GM12878 (cell line): ENCODE data around the gene ZFYVE21. TPM values are rescaled to one million over a fixed set of nuclear protein-coding genes. Genes with fewer than 3 reads are reported as not detected.

Experiments
- ATAC-seq: fragments of 200-7000 bp; cut with Tn5 transposase; 3 replicates; pipeline ENCODE4 v1.9.1; 2020; ENCODE audit warnings: mild to moderate bottlenecking, moderate library complexity
- BruUV-seq: library from RNA; stranded (reverse); fragments of 400-500 nt; replicated peaks from 2 replicates; lab custom pipeline; 2021; lab: Mats Ljungman, UMichigan
- CTCF ChIA-PET: fragments of 300-600 bp; sonication (Branson Sonifier 250); formaldehyde crosslinking; extraction: SDS; loops from one replicate; lab custom pipeline; 2021; ENCODE audit warnings: inconsistent platforms; lab: Yijun Ruan, JAX
- POLR2A ChIA-PET: fragments of 350-600 bp; formaldehyde crosslinking; extraction: SDS; loops from one replicate; lab custom pipeline; 2021; ENCODE audit warnings: inconsistent platforms; lab: Charles Lee
- RAD21 ChIA-PET: fragments of 300-600 bp; sonication (Branson Sonifier 250); formaldehyde crosslinking; loops from one replicate; lab custom pipeline; 2023; ENCODE audit warnings: antibody characterized with exemption; ENCODE audit not compliant: unreplicated experiment; lab: Charles Lee
- SMC1A ChIA-PET: fragments of 300-600 bp; sonication (Branson Sonifier 250); formaldehyde crosslinking; loops from one replicate; lab custom pipeline; 2023; ENCODE audit not compliant: unreplicated experiment, uncharacterized antibody; lab: Charles Lee
- DNase-seq: peaks from one replicate; pipeline ENCODE4 v3.0.0-alpha.2; 2011; ENCODE audit warnings: low read depth, low spot score
- FAIRE-seq: peaks from 3 replicates; lab custom pipeline; 2011; peaks lifted over from hg19 to GRCh38; lab: Jason Lieb, UNC
- H2AFZ ChIP-seq: 2 replicates; pipeline ENCODE4 v1.6.0; 2011; ENCODE audit warnings: low read depth, low read length, control low read depth; ENCODE audit not compliant: control insufficient read depth
- H3K27ac ChIP-seq: 2 replicates; pipeline ENCODE4 v1.5.1; 2011; ENCODE audit warnings: control low read depth; ENCODE audit not compliant: control insufficient read depth, insufficient read depth
- H3K27me3 ChIP-seq, 2 experiments: replicated peaks in 1 of 2; 2 replicates each; pipeline versions ENCODE4 v1.6.0 to v1.6.1; 2011; ENCODE audit warnings: low read length in 1 of 2; ENCODE audit not compliant: control insufficient read depth in 2 of 2, insufficient read depth in 2 of 2
- H3K36me3 ChIP-seq, 2 experiments: 2 replicates each; pipeline ENCODE4 v1.5.1; 2011; ENCODE audit warnings: low read length in 1 of 2; ENCODE audit not compliant: control insufficient read depth in 2 of 2, insufficient read depth in 2 of 2
- H3K4me1 ChIP-seq: 2 replicates; pipeline ENCODE4 v1.6.1; 2011; ENCODE audit warnings: mild to moderate bottlenecking, low read length, moderate library complexity, mixed read lengths; ENCODE audit not compliant: control insufficient read depth, insufficient read depth
- H3K4me2 ChIP-seq: 2 replicates; pipeline ENCODE4 v1.6.0; 2011; ENCODE audit warnings: control low read depth; ENCODE audit not compliant: control insufficient read depth, insufficient read depth
- H3K4me3 ChIP-seq: fragments of 200-600 bp; sonication (generic); 2 replicates; pipeline ENCODE4 v1.5.1; 2016
- H3K79me2 ChIP-seq: 2 replicates; pipeline ENCODE4 v1.6.0; 2011; ENCODE audit warnings: low read length; ENCODE audit not compliant: control insufficient read depth, insufficient read depth
- H3K9ac ChIP-seq: 2 replicates; pipeline ENCODE4 v1.8.0; 2011; ENCODE audit warnings: low read length, control low read depth, mixed read lengths; ENCODE audit not compliant: control insufficient read depth, insufficient read depth
- H3K9me3 ChIP-seq: replicated peaks from 3 replicates; pipeline ENCODE4 v1.5.1; 2011; ENCODE audit warnings: mild to moderate bottlenecking, low read length; ENCODE audit not compliant: control insufficient read depth, insufficient read depth
- H4K20me1 ChIP-seq: 2 replicates; pipeline ENCODE4 v1.6.0; 2011; ENCODE audit not compliant: control insufficient read depth, insufficient read depth
- ASH2L ChIP-seq: fragments of 300-600, 200-600 bp; sonication (generic); IDR thresholded peaks from 2 replicates; pipeline ENCODE4 v1.6.1; 2017; ENCODE audit warnings: low read depth, mild to moderate bottlenecking, borderline replicate concordance
- ATF7 ChIP-seq: fragments of 450-650 bp; IDR thresholded peaks from 2 replicates; pipeline ENCODE4 v1.6.1; 2016; ENCODE audit warnings: low read depth, mild to moderate bottlenecking
- BACH1 ChIP-seq: fragments of 450-650 bp; IDR thresholded peaks from 2 replicates; pipeline ENCODE4 v1.6.1; 2017; ENCODE audit warnings: mild to moderate bottlenecking, borderline replicate concordance
- BCL11A ChIP-seq: IDR thresholded peaks from 2 replicates; pipeline ENCODE4 v1.6.1; 2011; ENCODE audit warnings: low read depth, low read length
- BRCA1 ChIP-seq: IDR thresholded peaks from 2 replicates; pipeline ENCODE4 v1.6.1; 2011; ENCODE audit warnings: low read depth, low read length, improper control_type of control experiment
- EP300 ChIP-seq, 2 experiments: fragments of 150-350 bp in 1 of 2; IDR thresholded peaks; 2 replicates each; pipeline ENCODE4 v1.6.1; 2011 to 2012; ENCODE audit warnings: low read depth in 2 of 2, low read length in 2 of 2, borderline replicate concordance in 1 of 2, improper control_type of control experiment in 1 of 2, inconsistent platforms in 1 of 2; ENCODE audit not compliant: control insufficient read depth in 1 of 2
- HCFC1 ChIP-seq: fragments of 150-350 bp; IDR thresholded peaks from 2 replicates; pipeline ENCODE4 v1.6.1; 2014; ENCODE audit warnings: low read length
- MEF2A ChIP-seq: IDR thresholded peaks from 2 replicates; pipeline ENCODE4 v1.6.1; 2011; ENCODE audit warnings: low read depth, mild to moderate bottlenecking, low read length, moderate library complexity; ENCODE audit not compliant: insufficient read depth
- NFIC ChIP-seq: IDR thresholded peaks from 2 replicates; pipeline ENCODE4 v1.6.1; 2012; ENCODE audit warnings: low read depth, mild to moderate bottlenecking, inconsistent platforms, low read length, moderate library complexity
- NFYA ChIP-seq: IDR thresholded peaks from 2 replicates; pipeline ENCODE4 v1.6.1; 2011; ENCODE audit warnings: low read depth, mild to moderate bottlenecking, low read length, improper control_type of control experiment, borderline replicate concordance
- NKRF ChIP-seq: fragments of 450-650 bp; conservative IDR thresholded peaks from 2 replicates; pipeline ENCODE4 v1.6.1; 2017; ENCODE audit warnings: mild to moderate bottlenecking, moderate library complexity
- POLR2AphosphoS2 ChIP-seq: IDR thresholded peaks from 2 replicates; pipeline ENCODE4 v1.6.1; 2011; ENCODE audit warnings: low read depth, mild to moderate bottlenecking, low read length, improper control_type of control experiment, moderate library complexity
- POLR2AphosphoS5 ChIP-seq: IDR thresholded peaks from 2 replicates; pipeline ENCODE4 v1.6.1; 2011; ENCODE audit warnings: mild to moderate bottlenecking, low read length, inconsistent platforms
- SREBF1 ChIP-seq: IDR thresholded peaks from 2 replicates; pipeline ENCODE4 v1.6.1; 2012; ENCODE audit warnings: mild to moderate bottlenecking, low read length
- TAF1 ChIP-seq: IDR thresholded peaks from 2 replicates; pipeline ENCODE4 v1.6.1; 2011; ENCODE audit warnings: mild to moderate bottlenecking, low read depth, low read length, borderline replicate concordance
- TBL1XR1 ChIP-seq: IDR thresholded peaks from 2 replicates; pipeline ENCODE4 v1.6.1; 2012; ENCODE audit warnings: low read depth, low read length, improper control_type of control experiment
- WGBS: methylation state at CpG from one replicate; pipeline ENCODE4 v1.1.6; 2016; ENCODE audit warnings: low lambda C conversion rate; ENCODE audit not compliant: insufficient replicate concordance, insufficient coverage; ENCODE audit errors: missing lambda C conversion rate; 5-methylcytosine and 5-hydroxymethylcytosine counted together
- in situ Hi-C: fragments of 300-500 bp; cut with MboI; formaldehyde crosslinking; loops from 9 replicates; pipeline ENCODE4 v1.14.3; 2018; ENCODE audit warnings: mixed read lengths
- intact Hi-C: fragments of 100-400 bp; cut with micrococcal nuclease; formaldehyde crosslinking; loops from one replicate; pipeline ENCODE4 v1.14.2; 2022; ENCODE audit not compliant: unreplicated experiment
- polyA plus RNA-seq, 11 experiments: library from polyadenylated mRNA; depleted of rRNA in 4 of 11; unstranded in 6 of 11; stranded (reverse) in 5 of 11; fragments of >200 nt; fragmentation: Nextera tagmentation in 4 of 11; fragmentation: Illumina TruSeq in 1 of 11; extraction: Ambion mirVana in 4 of 11; extraction: Trizol in 1 of 11; gene quantifications; 1 replicate in 1 of 11; 2 replicates in 10 of 11; pipeline versions ENCODE4 v1.2.1 to v1.2.3, GENCODE V29; 2011 to 2016; ENCODE audit warnings: inconsistent platforms in 2 of 11, missing spikeins in 2 of 11, low read depth in 1 of 11
- total RNA-seq, 4 experiments: library from RNA; depleted of rRNA in 3 of 4; stranded (reverse); fragments of >200 nt in 3 of 4; fragmentation: Illumina TruSeq in 1 of 4; extraction: Trizol in 1 of 4; gene quantifications; 2 replicates each; pipeline versions ENCODE4 v1.2.1 to v1.2.3, GENCODE V29; 2013 to 2021
- TF ChIP-seq, protein P1 (sequence below): fragments of 450-650 bp; formaldehyde crosslinking; IDR thresholded peaks from 2 replicates; pipeline ENCODE4 v1.5.0; 2022; ENCODE audit warnings: mild to moderate bottlenecking, missing genetic modification characterization

The ZFYVE21 gene
- total and polyA plus RNA-seq, 10 of the 15 experiments (the other 5 are each of a cell fraction or from before 2014, with no cell fraction given) = 0.79 to 21.7 (median 13.8) TPM

- TF ChIP-seq NKRF (no peak), BACH1 (no peak)
Measured at GRCh38 chr14:103716091-103716801, 636 bp downstream of the ZFYVE21 start (continued).

GRCh38 chr14:103716899-103717411 is 1.3 kb downstream of the ZFYVE21 start:
- ChIA-PET RAD21 (no interaction called here), POLR2A (no interaction called here)
- TF ChIP-seq, protein P1, sequence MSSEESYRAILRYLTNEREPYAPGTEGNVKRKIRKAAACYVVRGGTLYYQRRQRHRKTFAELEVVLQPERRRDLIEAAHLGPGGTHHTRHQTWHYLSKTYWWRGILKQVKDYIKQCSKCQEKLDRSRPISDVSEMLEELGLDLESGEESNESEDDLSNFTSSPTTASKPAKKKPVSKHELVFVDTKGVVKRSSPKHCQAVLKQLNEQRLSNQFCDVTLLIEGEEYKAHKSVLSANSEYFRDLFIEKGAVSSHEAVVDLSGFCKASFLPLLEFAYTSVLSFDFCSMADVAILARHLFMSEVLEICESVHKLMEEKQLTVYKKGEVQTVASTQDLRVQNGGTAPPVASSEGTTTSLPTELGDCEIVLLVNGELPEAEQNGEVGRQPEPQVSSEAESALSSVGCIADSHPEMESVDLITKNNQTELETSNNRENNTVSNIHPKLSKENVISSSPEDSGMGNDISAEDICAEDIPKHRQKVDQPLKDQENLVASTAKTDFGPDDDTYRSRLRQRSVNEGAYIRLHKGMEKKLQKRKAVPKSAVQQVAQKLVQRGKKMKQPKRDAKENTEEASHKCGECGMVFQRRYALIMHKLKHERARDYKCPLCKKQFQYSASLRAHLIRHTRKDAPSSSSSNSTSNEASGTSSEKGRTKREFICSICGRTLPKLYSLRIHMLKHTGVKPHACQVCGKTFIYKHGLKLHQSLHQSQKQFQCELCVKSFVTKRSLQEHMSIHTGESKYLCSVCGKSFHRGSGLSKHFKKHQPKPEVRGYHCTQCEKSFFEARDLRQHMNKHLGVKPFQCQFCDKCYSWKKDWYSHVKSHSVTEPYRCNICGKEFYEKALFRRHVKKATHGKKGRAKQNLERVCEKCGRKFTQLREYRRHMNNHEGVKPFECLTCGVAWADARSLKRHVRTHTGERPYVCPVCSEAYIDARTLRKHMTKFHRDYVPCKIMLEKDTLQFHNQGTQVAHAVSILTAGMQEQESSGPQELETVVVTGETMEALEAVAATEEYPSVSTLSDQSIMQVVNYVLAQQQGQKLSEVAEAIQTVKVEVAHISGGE (CRISPR knock-in tag) = no peak
- TF ChIP-seq TBL1XR1 (no peak), NFIC (no peak), ATF7 (no peak), ASH2L (no peak), TAF1 (no peak), HCFC1 (no peak), BCL11A (no peak), MEF2A (no peak), BRCA1 (no peak), NFYA (no peak), EP300 (IDR thresholded peaks at IDR 0.05; ENCODE audit: borderline replicate concordance in 1 of 2, control insufficient read depth in 1 of 2, low read depth in 2 of 2, low read length in 2 of 2) (no peak), POLR2AphosphoS5 (no peak), POLR2AphosphoS2 (no peak), SREBF1 (no peak)

More at GRCh38 chr14:103716899-103717411, 1.3 kb downstream of the ZFYVE21 start:
- Histone ChIP-seq H3K4me1 (peaks cover 4% of the 10 kb centered on the region; the same call in 1 of the 2 replicates), H3K36me3 (peaks cover 0 to 6% of the 10 kb centered on the region in 2 experiments; a peak in 2 of 4 replicates), H3K4me2 (peak overlapping the region; percentile 78), H3K9ac (no peak overlapping the region), H4K20me1 (no peaks in the 10 kb centered on the region), H3K27me3 (no peaks in the 10 kb centered on the region), H3K79me2 (peaks cover 42% of the 10 kb centered on the region), H3K4me3 (peak overlapping the region; percentile 88), H2AFZ (no peak overlapping the region), H3K9me3 (no peaks in the 10 kb centered on the region), H3K27ac (no peak overlapping the region)
- intact Hi-C loops (no loop called here), in situ Hi-C loops (no loop called here)
- FAIRE-seq = no peak
- SMC1A ChIA-PET = interaction anchor here (0.7 to 1.5 kb wide), 2 partner anchors 24 to 37 kb away, joined by 3 to 4 read pairs; no protein-coding TSS in a partner anchor
- ATAC-seq = no peak
- CTCF ChIA-PET = no interaction called here
- WGBS = 94% methylated on average over 17 of the region's 17 CpGs
- DNase-seq = no peak
- BruUV-seq = no TSS peak
